Measurements from ENCODE around the gene LENG8.

Gene LENG8

GRCh38 chr19:54424201-54424600 lies 24.8 kb upstream of the LENG8 start:
- DNase-seq, result no peak

GRCh38 chr19:54424660-54425381 lies 24.2 kb upstream of the LENG8 start:
- DNase-seq, result no peak

GRCh38 chr19:54425382-54425723 lies 23.6 kb upstream of the LENG8 start:
- no peak for DNase-seq

GRCh38 chr19:54426291-54426931 lies 22.6 kb upstream of the LENG8 start:
- no peak for DNase-seq

- DNase-seq, result no peak
Measured at GRCh38 chr19:54427586-54427985, 21.4 kb upstream of the LENG8 start.

- DNase-seq, result no peak
Measured at GRCh38 chr19:54428323-54429175, 20.4 kb upstream of the LENG8 start.

GRCh38 chr19:54429176-54429495 lies 19.9 kb upstream of the LENG8 start:
- DNase-seq, result no peak

- no peak for DNase-seq
Measured at GRCh38 chr19:54429545-54430227, 19.3 kb upstream of the LENG8 start.

GRCh38 chr19:54430306-54431254 lies 18.4 kb upstream of the LENG8 start:
- peak; percentile 38 to 70 (median 56) for DNase-seq

GRCh38 chr19:54431255-54431838 lies 17.7 kb upstream of the LENG8 start:
- no peak for DNase-seq

GRCh38 chr19:54432144-54432738 lies 16.8 kb upstream of the LENG8 start:
- no peak for DNase-seq

GRCh38 chr19:54433697-54434096 lies 15.3 kb upstream of the LENG8 start:
- no peak for DNase-seq

GRCh38 chr19:54434112-54434872 lies 14.7 kb upstream of the LENG8 start:
- DNase-seq, result no peak

- DNase-seq, result no peak
Measured at GRCh38 chr19:54434873-54435214, 14.2 kb upstream of the LENG8 start.

GRCh38 chr19:54435551-54436016 lies 13.4 kb upstream of the LENG8 start:
- DNase-seq, result no peak

GRCh38 chr19:54436031-54436523 lies 12.9 kb upstream of the LENG8 start:
- no peak for DNase-seq

- DNase-seq, result no peak
Measured at GRCh38 chr19:54436628-54437252, 12.3 kb upstream of the LENG8 start.

GRCh38 chr19:54439174-54439851 lies 9.7 kb upstream of the LENG8 start:
- peak; percentile 37 to 55 (median 44) for DNase-seq

- DNase-seq, result no peak
Measured at GRCh38 chr19:54440641-54441040, 8.4 kb upstream of the LENG8 start.
